ENCODE results near the gene SIL1.

DNA sequence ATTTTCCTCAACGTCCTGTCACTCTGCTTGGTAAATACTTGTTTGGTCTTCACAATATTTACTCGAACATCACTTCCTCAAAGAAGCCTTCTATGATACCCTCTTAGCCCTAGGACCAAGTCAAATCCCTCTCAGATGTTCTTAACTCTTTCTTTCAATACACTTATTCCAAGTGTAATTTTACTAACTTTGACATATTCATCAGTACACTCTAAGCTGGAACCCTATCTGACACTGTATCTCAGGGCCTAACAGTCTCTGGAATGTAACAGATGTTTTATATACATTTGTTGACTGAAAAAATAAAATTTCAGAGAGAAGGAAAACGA, 19.6 kb downstream of the SIL1 start:
- TF ChIP-seq CTCF (IDR thresholded peaks at IDR 0.05) = no peak
- TF ChIP-seq POLR2A (IDR thresholded peaks at IDR 0.05) = no peak

Data from vagina (tissue), 2 donors.